Calu3 (cell line): ENCODE results near the gene SLC35E2B. TPM values are rescaled to one million over a fixed set of nuclear protein-coding genes. Genes with fewer than 3 reads are reported as not detected.
"Not testable (repeated sequence)": the region's sequence is repeated elsewhere in the genome, so short reads cannot be mapped to it uniquely, and the experiment has no call there.

ENCODE experiments used
- BruUV-seq: library from RNA; stranded (reverse); fragments of 400-500 nt; replicated peaks from 2 replicates; lab custom pipeline; 2021; lab: Mats Ljungman, UMichigan
- CTCF ChIA-PET: fragments of 300-600 bp; sonication (Branson Sonifier 250); formaldehyde crosslinking; loops from one replicate; lab custom pipeline; 2022; ENCODE audit warnings: antibody characterized with exemption; lab: Charles Lee
- DNase-seq: peaks from one replicate; pipeline ENCODE4 v3.0.0; 2022
- H3K27ac Mint-ChIP-seq: one replicate; pipeline ENCODE4 v1.8.0; 2022; ENCODE audit warnings: mixed read lengths; ENCODE audit not compliant: unreplicated experiment
- H3K27me3 Mint-ChIP-seq: one replicate; pipeline ENCODE4 v1.8.0; 2022; ENCODE audit warnings: mixed read lengths; ENCODE audit not compliant: unreplicated experiment
- H3K36me3 Mint-ChIP-seq: one replicate; pipeline ENCODE4 v1.8.0; 2022; ENCODE audit warnings: mild to moderate bottlenecking, moderate library complexity, mixed read lengths; ENCODE audit not compliant: insufficient read depth, unreplicated experiment
- H3K4me1 Mint-ChIP-seq: one replicate; pipeline ENCODE4 v1.8.0; 2022; ENCODE audit warnings: mild to moderate bottlenecking, low read depth, mixed read lengths; ENCODE audit not compliant: unreplicated experiment
- H3K4me3 Mint-ChIP-seq: one replicate; pipeline ENCODE4 v1.8.0; 2022; ENCODE audit warnings: mild to moderate bottlenecking, low read depth, moderate library complexity, mixed read lengths; ENCODE audit not compliant: unreplicated experiment
- H3K9me3 Mint-ChIP-seq: one replicate; pipeline ENCODE4 v1.8.0; 2022; ENCODE audit warnings: low read depth, mixed read lengths; ENCODE audit not compliant: unreplicated experiment
- CTCF ChIP-seq: fragments of 200-600 bp; IDR thresholded peaks from one replicate; pipeline ENCODE4 v1.8.0; 2022; ENCODE audit warnings: antibody characterized with exemption; ENCODE audit not compliant: unreplicated experiment
- intact Hi-C: fragments of 100-400 bp; cut with micrococcal nuclease; formaldehyde crosslinking; loops from one replicate; pipeline ENCODE4 v1.10.0; 2022; ENCODE audit not compliant: unreplicated experiment
- total RNA-seq: library from RNA; stranded (reverse); gene quantifications from 2 replicates; pipeline ENCODE4 v1.2.3, GENCODE V29; 2022

The SLC35E2B gene
- total RNA-seq, 1 experiment from 2014 or later = 39.3 TPM

- intact Hi-C loops, H3K27me3 Mint-ChIP-seq, BruUV-seq, H3K4me3 Mint-ChIP-seq, H3K27ac Mint-ChIP-seq, H3K36me3 Mint-ChIP-seq, CTCF ChIA-PET, H3K9me3 Mint-ChIP-seq, H3K4me1 Mint-ChIP-seq, DNase-seq: not testable (repeated sequence)
Measured at GRCh38 chr1:1636621-1637478, 55.7 kb downstream of the SLC35E2B start.

- H3K4me3 Mint-ChIP-seq, H3K27ac Mint-ChIP-seq, CTCF ChIA-PET, H3K9me3 Mint-ChIP-seq, DNase-seq, H3K36me3 Mint-ChIP-seq, BruUV-seq, H3K27me3 Mint-ChIP-seq, intact Hi-C loops, H3K4me1 Mint-ChIP-seq: not testable (repeated sequence)
Measured at GRCh38 chr1:1634613-1635012, 58.0 kb downstream of the SLC35E2B start.

GRCh38 chr1:1633409-1633808 is 59.2 kb downstream of the SLC35E2B start:
- DNase-seq, H3K27ac Mint-ChIP-seq, H3K36me3 Mint-ChIP-seq, H3K27me3 Mint-ChIP-seq, H3K9me3 Mint-ChIP-seq, intact Hi-C loops, H3K4me1 Mint-ChIP-seq, CTCF ChIA-PET, H3K4me3 Mint-ChIP-seq, BruUV-seq: not testable (repeated sequence)

GRCh38 chr1:1631782-1632420 is 60.7 kb downstream of the SLC35E2B start, which contains the start of gene MMP23B:
Gene MMP23B (plus strand): TSS chr1:1632173. CDS start chr1:1632219, 46 bp downstream.
- peaks cover 12% of the 10 kb centered on the region for H3K36me3 Mint-ChIP-seq
- H3K4me3 Mint-ChIP-seq = no peak within 1 kb of the TSS
- H3K9me3 Mint-ChIP-seq = no peaks in the 10 kb centered on the region
- H3K4me1 Mint-ChIP-seq = no peaks in the 10 kb centered on the region
- CTCF ChIA-PET = no interaction called here
- H3K27me3 Mint-ChIP-seq = no peaks in the 10 kb centered on the region
- no peak within 1 kb of the TSS for H3K27ac Mint-ChIP-seq
- intact Hi-C loops = no loop called here
- no TSS peak for BruUV-seq
- TF ChIP-seq CTCF = no peak
- no peak for DNase-seq

GRCh38 chr1:1630965-1631781 is 61.4 kb downstream of the SLC35E2B start:
- BruUV-seq = no TSS peak
- Mint-ChIP-seq H3K4me1 (no peaks in the 10 kb centered on the region), H3K27me3 (no peaks in the 10 kb centered on the region), H3K36me3 (peaks cover 6% of the 10 kb centered on the region), H3K4me3 (no peak overlapping the region), H3K9me3 (no peaks in the 10 kb centered on the region), H3K27ac (no peak overlapping the region)
- intact Hi-C loops = no loop called here
- CTCF ChIA-PET = no interaction called here
- no peak for DNase-seq
- TF ChIP-seq CTCF = no peak
